CD4-positive, CD25-positive, alpha-beta regulatory T cell (primary cell): Measurements from ENCODE around the gene SNRPD2. TPM values are rescaled to one million over a fixed set of nuclear protein-coding genes. Genes with fewer than 3 reads are reported as not detected.

Source experiments
- ATAC-seq, 2 donors: fragments of 150-1000 bp; cut with Tn5 transposase; one replicate each; pipeline ENCODE4 v1.10.0; 2021; ENCODE audit warnings: low read depth in 2 of 2, moderate number of reproducible peaks in 2 of 2, moderate library complexity in 1 of 2
- DNase-seq, 3 donors: peaks; one replicate each; pipeline versions ENCODE4 v3.0.0 to v3.0.0-alpha.2; 2012 to 2022; ENCODE audit warnings: mixed read lengths in 1 of 3
- H3K27ac ChIP-seq: one replicate; pipeline ENCODE4 v1.7.0; 2013; ENCODE audit warnings: mild to moderate bottlenecking, low read length; ENCODE audit not compliant: insufficient read depth, poor library complexity, severe bottlenecking
- H3K27me3 ChIP-seq: one replicate; pipeline ENCODE4 v1.7.0; 2013; ENCODE audit warnings: low read length; ENCODE audit not compliant: control insufficient read depth, insufficient read depth
- H3K36me3 ChIP-seq: one replicate; pipeline ENCODE4 v1.7.0; 2013; ENCODE audit warnings: mild to moderate bottlenecking, low read length, moderate library complexity; ENCODE audit not compliant: control insufficient read depth, insufficient read depth
- H3K4me1 ChIP-seq: 2 replicates; pipeline ENCODE4 v1.7.0; 2013; ENCODE audit warnings: mild to moderate bottlenecking, low read length; ENCODE audit not compliant: insufficient read depth, control insufficient read depth, poor library complexity, severe bottlenecking
- H3K4me3 ChIP-seq: one replicate; pipeline ENCODE4 v1.7.0; 2013; ENCODE audit warnings: low read depth, mild to moderate bottlenecking, low read length, moderate library complexity
- H3K9me3 ChIP-seq, 2 experiments: 1 replicate in 1 of 2; 2 replicates in 1 of 2; pipeline ENCODE4 v1.7.0; 2013; ENCODE audit warnings: low read length in 2 of 2, mild to moderate bottlenecking in 1 of 2, moderate library complexity in 1 of 2; ENCODE audit not compliant: control insufficient read depth in 2 of 2
- H3K27ac Mint-ChIP-seq, 3 donors: one replicate each; pipeline ENCODE4 v1.8.0; 2020 to 2022; ENCODE audit warnings: mild to moderate bottlenecking in 3 of 3, mixed read lengths in 3 of 3, moderate library complexity in 2 of 3
- H3K27me3 Mint-ChIP-seq: one replicate; pipeline ENCODE4 v1.8.0; 2022; ENCODE audit warnings: mild to moderate bottlenecking, mixed read lengths
- H3K36me3 Mint-ChIP-seq: one replicate; pipeline ENCODE4 v1.8.0; 2020; ENCODE audit warnings: mixed read lengths
- H3K4me1 Mint-ChIP-seq, 4 donors: one replicate each; pipeline ENCODE4 v1.8.0; 2020 to 2022; ENCODE audit warnings: mixed read lengths in 4 of 4, mild to moderate bottlenecking in 1 of 4
- H3K4me3 Mint-ChIP-seq, 4 donors: one replicate each; pipeline ENCODE4 v1.8.0; 2020 to 2022; ENCODE audit warnings: mild to moderate bottlenecking in 4 of 4, mixed read lengths in 4 of 4, moderate library complexity in 3 of 4
- H3K9me3 Mint-ChIP-seq, 7 donors: one replicate each; pipeline ENCODE4 v1.8.0; 2020 to 2022; ENCODE audit warnings: mixed read lengths in 7 of 7, mild to moderate bottlenecking in 3 of 7, moderate library complexity in 2 of 7
- polyA plus RNA-seq, 4 donors: library from polyadenylated mRNA; unstranded; fragments of 300-500 nt; fragmentation: Illumina TruSeq; gene quantifications; one replicate each; pipeline ENCODE4 v1.2.3, GENCODE V29; 2021
- total RNA-seq: library from RNA; stranded (reverse); gene quantifications from one replicate; pipeline ENCODE4 v1.2.3, GENCODE V29; 2022

The SNRPD2 gene
- total and polyA plus RNA-seq, 5 donors from 2014 or later = 271 to 1,255 (median 1,082) TPM

- DNase-seq (peak; percentile 55 to 61 (median 56)), ATAC-seq (peak; percentile 39 to 41)
- Mint-ChIP-seq H3K27me3 (no peaks in the 10 kb centered on the region), H3K36me3 (no peaks in the 10 kb centered on the region), H3K27ac (peak overlapping the region in 2 of 3 donors; percentile 75 to 86), H3K4me3 (peak overlapping the region; percentile 70 to 91 (median 84)), H3K9me3 (no peaks in the 10 kb centered on the region), H3K4me1 (peaks cover 0 to 27% (median 9%) of the 10 kb centered on the region in 4 donors)
- Histone ChIP-seq H3K27ac (peak overlapping the region; percentile 41), H3K4me3 (peak overlapping the region; percentile 32), H3K27me3 (no peaks in the 10 kb centered on the region), H3K9me3 (no peaks in the 10 kb centered on the region), H3K4me1 (peaks cover 26% of the 10 kb centered on the region), H3K36me3 (no peaks in the 10 kb centered on the region)
These were observed 14.9 kb downstream of the SNRPD2 start for GRCh38 chr19:45676851-45677263.

DNA sequence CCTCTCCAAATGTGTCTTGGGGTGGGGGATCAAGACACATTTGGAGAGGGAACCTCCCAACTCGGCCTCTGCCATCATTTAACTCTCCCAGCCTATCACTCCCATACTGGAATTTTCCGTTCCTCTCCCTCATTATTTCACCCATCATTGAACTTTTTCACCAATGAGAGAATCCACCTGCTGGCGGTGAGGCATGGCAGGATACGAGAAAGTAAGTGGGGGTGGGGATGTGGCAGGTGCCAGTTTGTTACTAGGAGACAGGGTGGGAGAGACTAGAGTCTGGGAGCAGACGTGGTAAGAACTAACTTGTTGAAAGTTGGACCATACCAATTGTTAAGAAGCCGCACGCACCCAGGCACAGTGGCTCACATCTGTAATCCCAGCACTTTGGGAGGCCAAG, 16.8 kb downstream of the SNRPD2 start:
- DNase-seq (no peak), ATAC-seq (no peak)
- H3K4me1 ChIP-seq = peaks cover 21% of the 10 kb centered on the region
- no peaks in the 10 kb centered on the region for H3K27me3 ChIP-seq
- no peaks in the 10 kb centered on the region for H3K36me3 ChIP-seq
- no peaks in the 10 kb centered on the region for H3K36me3 Mint-ChIP-seq
- no peak overlapping the region for H3K27ac Mint-ChIP-seq
- no peak overlapping the region for H3K4me3 ChIP-seq
- no peaks in the 10 kb centered on the region for H3K9me3 Mint-ChIP-seq
- peaks cover 0 to 33% (median 8%) of the 10 kb centered on the region in 4 donors for H3K4me1 Mint-ChIP-seq
- H3K27me3 Mint-ChIP-seq = no peaks in the 10 kb centered on the region
- no peaks in the 10 kb centered on the region for H3K9me3 ChIP-seq
- H3K4me3 Mint-ChIP-seq = peak overlapping the region in 2 of 4 donors; percentile 60 to 69
- H3K27ac ChIP-seq = no peak overlapping the region

DNA sequence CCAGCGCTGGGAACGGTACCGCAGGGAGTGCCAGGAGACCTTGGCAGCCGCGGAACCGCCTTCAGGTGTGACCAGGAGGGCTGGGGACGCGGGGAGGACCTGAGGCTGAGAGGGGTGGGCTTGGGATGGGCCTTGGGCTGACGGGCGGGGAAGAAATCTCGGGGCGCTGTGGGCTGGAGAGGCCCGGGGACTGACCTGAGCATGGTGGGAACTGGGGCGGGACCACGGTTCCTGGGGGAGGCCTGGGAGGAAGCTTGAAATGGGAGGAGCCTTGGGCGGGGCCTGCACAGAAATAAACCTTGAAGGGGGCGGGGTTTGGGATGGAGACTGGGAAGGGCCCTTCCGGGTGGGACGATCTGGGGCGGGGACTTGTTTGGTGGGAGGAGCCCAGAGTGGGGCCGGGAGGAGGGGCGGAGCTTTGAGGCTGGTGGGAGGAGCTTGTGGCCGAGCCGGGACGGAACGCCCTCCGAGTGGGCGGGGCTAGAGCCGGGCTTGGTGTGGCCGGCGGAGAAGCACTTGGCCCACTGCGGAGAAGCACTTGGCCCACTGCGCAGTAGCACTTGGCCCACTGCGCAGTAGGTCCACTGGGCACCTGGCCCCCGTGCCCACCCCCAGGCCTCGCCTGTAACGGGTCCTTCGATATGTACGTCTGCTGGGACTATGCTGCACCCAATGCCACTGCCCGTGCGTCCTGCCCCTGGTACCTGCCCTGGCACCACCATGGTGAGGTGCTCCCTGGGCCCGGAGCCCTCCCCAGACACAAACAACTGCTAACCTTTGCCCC, 20.9 kb downstream of the SNRPD2 start:
- no peak overlapping the region for H3K27ac ChIP-seq
- ATAC-seq = no peak
- H3K27me3 Mint-ChIP-seq = peaks cover 7% of the 10 kb centered on the region

DNA sequence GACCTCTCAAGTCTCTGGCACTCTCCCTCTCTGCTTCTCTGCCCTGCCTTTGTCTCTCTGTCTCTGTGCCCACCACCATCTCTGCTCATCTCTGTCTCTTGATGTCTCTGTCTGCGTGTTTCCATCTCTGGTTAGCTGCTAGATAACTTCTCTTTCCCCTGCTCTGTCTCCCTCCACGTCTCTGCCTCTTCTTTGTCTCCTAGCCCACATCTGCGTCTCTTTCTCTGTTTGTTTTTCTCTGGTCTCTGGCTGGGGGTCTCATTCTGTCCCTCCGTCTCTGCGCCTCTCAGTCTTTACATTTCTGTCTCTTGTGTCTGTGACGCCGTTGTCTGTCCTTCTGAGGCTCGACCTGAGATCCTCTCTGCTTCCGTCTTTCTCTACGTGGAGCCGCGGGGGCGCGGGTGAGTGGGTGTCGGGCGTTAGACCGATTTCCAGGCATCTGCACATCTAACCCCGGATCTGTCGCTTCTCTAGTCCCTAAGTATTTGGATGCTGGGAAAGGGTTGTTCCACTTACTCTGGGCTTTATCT, 23.3 kb downstream of the SNRPD2 start:
- peak overlapping the region; percentile 49 to 92 (median 83) for H3K27ac Mint-ChIP-seq
- peak overlapping the region; percentile 89 for H3K4me3 ChIP-seq

More for the DNA sequence above, 20.9 kb downstream of the SNRPD2 start:
- Histone ChIP-seq H3K36me3 (no peaks in the 10 kb centered on the region), H3K4me1 (peaks cover 24% of the 10 kb centered on the region), H3K9me3 (no peaks in the 10 kb centered on the region), H3K4me3 (no peak overlapping the region), H3K27me3 (no peaks in the 10 kb centered on the region)
- Mint-ChIP-seq H3K4me3 (peak overlapping the region; percentile 12 to 83 (median 32)), H3K4me1 (peaks cover 7 to 39% (median 17%) of the 10 kb centered on the region in 4 donors), H3K36me3 (no peaks in the 10 kb centered on the region), H3K27ac (no peak overlapping the region), H3K9me3 (no peaks in the 10 kb centered on the region)
- peak in 2 of 3 donors; percentile 42 to 72 for DNase-seq

GRCh38 chr19:45667620-45668341, 24.0 kb downstream of the SNRPD2 start, which contains the start of gene GIPR:
Gene GIPR, plus strand, starts transcription at chr19:45668221. Its CDS starts 1,300 bp downstream, at chr19:45669521.
- ATAC-seq = peak; percentile 45 to 61

More for the DNA sequence above, 23.3 kb downstream of the SNRPD2 start:
- Histone ChIP-seq H3K36me3 (no peaks in the 10 kb centered on the region), H3K27me3 (no peaks in the 10 kb centered on the region), H3K27ac (no peak overlapping the region), H3K9me3 (no peaks in the 10 kb centered on the region), H3K4me1 (peaks cover 24% of the 10 kb centered on the region)
- Mint-ChIP-seq H3K4me3 (peak overlapping the region; percentile 86 to 99 (median 88)), H3K9me3 (no peaks in the 10 kb centered on the region), H3K4me1 (peaks cover 7 to 46% (median 22%) of the 10 kb centered on the region in 4 donors), H3K27me3 (peaks cover 7% of the 10 kb centered on the region), H3K36me3 (no peaks in the 10 kb centered on the region)
- ATAC-seq (peak; percentile 13 to 35), DNase-seq (peak in 1 of 3 donors; percentile 27)

DNA sequence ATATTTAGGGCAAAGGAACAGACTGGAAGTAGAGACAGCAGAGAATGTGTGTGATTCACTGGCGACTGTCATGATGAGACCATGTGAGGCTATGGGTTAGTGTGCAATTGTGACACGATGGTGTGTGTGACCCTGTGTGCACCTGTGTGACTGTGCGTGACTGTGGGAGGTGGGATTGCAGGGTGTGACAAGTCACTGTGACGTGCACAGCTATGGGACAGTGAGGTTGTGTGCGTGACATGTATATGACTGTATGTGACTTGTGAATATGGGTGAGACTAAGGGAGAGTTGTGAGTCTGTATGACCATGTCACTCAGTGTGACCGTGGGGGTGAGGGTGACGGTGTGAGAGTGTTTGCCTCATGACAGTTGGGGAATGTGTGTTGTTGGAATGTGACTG, 27.2 kb downstream of the SNRPD2 start:
- Mint-ChIP-seq H3K27ac (peak overlapping the region in 1 of 3 donors; percentile 0), H3K36me3 (no peaks in the 10 kb centered on the region), H3K9me3 (peaks cover 0 to 3% (median 0%) of the 10 kb centered on the region in 7 donors), H3K27me3 (peaks cover 7% of the 10 kb centered on the region), H3K4me1 (peaks cover 7 to 29% (median 17%) of the 10 kb centered on the region in 4 donors), H3K4me3 (peak overlapping the region in 1 of 4 donors; percentile 10)
- Histone ChIP-seq H3K4me3 (no peak overlapping the region), H3K27me3 (no peaks in the 10 kb centered on the region), H3K9me3 (no peaks in the 10 kb centered on the region), H3K27ac (no peak overlapping the region), H3K4me1 (peaks cover 17% of the 10 kb centered on the region), H3K36me3 (no peaks in the 10 kb centered on the region)
- ATAC-seq (no peak), DNase-seq (no peak)

More at GRCh38 chr19:45667620-45668341, 24.0 kb downstream of the SNRPD2 start, which contains the start of gene GIPR:
- peaks cover 7 to 46% (median 22%) of the 10 kb centered on the region in 4 donors for H3K4me1 Mint-ChIP-seq
- peaks cover 7% of the 10 kb centered on the region for H3K27me3 Mint-ChIP-seq
- H3K4me3 ChIP-seq = peak within 1 kb of the TSS; percentile 89
- H3K27ac ChIP-seq = no peak within 1 kb of the TSS
- H3K36me3 Mint-ChIP-seq = no peaks in the 10 kb centered on the region
- no peaks in the 10 kb centered on the region for H3K36me3 ChIP-seq
- DNase-seq = peak in 2 of 3 donors; percentile 54 to 69
- H3K4me1 ChIP-seq = peaks cover 24% of the 10 kb centered on the region
- H3K27me3 ChIP-seq = no peaks in the 10 kb centered on the region
- H3K9me3 ChIP-seq = no peaks in the 10 kb centered on the region
- H3K9me3 Mint-ChIP-seq = no peaks in the 10 kb centered on the region
- peak within 1 kb of the TSS; percentile 49 to 92 (median 83) for H3K27ac Mint-ChIP-seq
- H3K4me3 Mint-ChIP-seq = peak within 1 kb of the TSS; percentile 86 to 99 (median 88)

GRCh38 chr19:45663800-45664199, 28.0 kb downstream of the SNRPD2 start:
- DNase-seq = peak in 1 of 3 donors; percentile 31
- peaks cover 9% of the 10 kb centered on the region for H3K4me1 ChIP-seq
- no peaks in the 10 kb centered on the region for H3K9me3 ChIP-seq
- Mint-ChIP-seq H3K4me1 (peaks cover 7 to 21% (median 14%) of the 10 kb centered on the region in 4 donors), H3K4me3 (peak overlapping the region in 1 of 4 donors; percentile 35), H3K27me3 (peaks cover 9% of the 10 kb centered on the region), H3K27ac (no peak overlapping the region), H3K36me3 (no peaks in the 10 kb centered on the region), H3K9me3 (peaks cover 0 to 3% (median 0%) of the 10 kb centered on the region in 7 donors)
- no peak overlapping the region for H3K4me3 ChIP-seq
- ATAC-seq = no peak
- no peaks in the 10 kb centered on the region for H3K27me3 ChIP-seq
- no peak overlapping the region for H3K27ac ChIP-seq
- no peaks in the 10 kb centered on the region for H3K36me3 ChIP-seq
